ENCODE measurements around the gene DNM3.

Gene DNM3

DNA sequence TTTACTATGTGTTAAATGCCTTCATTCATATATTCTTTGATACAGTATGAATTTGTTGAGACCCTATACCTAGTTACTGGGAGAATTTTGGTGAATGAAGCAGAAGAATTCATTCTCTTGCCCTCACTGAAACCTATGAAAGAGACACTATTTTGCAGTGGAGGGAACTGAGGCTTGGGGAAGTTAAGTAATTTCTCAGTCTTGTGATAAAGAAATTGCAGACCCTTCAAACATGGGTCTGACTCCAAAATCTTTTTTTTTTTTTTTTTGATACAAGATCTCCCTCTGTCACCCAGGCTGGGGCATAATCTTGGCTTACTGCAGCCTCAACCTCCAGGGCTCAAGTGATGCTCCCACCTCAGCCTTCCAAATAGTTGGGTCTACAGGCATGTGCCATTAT, 132.1 kb downstream of the DNM3 start:
- DNase-seq (ENCODE audit: low read depth), result no peak

GRCh38 chr1:171981303-171981702, 140.0 kb downstream of the DNM3 start:
- DNase-seq (ENCODE audit: low read depth), result no peak

DNA sequence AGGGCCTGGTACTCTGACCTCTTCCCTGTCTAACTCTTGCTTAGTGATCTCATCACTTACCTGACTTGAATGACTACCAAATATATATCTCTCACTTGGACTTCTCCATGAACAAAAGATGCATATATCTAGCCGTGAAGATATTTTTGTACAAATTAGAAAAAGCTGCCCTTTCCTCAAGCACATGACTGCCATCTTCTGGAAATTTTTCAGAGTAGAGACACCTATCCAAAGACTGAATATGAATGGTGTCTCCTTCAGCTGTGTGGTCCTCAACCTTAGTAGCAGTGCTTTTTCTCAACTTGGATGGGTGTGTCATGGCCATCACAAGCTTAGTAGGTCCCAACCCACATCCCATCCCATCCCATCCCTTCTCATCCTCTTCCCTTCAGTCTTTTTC, 142.3 kb downstream of the DNM3 start:
- DNase-seq (ENCODE audit: low read depth), result no peak

DNA sequence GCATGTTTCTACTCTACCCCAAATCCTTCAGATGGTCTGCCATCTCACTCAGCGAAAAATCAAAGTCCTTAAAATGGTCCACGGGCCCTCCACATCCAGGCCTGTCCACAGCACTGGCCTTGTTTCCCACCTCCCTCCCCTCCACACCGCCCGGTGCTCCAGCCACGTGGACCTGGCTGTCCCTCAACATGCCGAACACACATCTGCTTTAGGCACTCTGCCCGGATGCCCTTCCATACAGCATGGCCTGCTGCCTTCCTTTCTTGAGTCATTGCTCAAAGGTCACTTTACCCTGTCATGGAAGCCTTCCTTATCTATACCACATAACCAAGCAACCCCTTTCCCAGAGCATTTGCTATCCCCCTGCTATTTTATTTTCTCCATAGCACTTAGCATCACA, 143.0 kb downstream of the DNM3 start:
- DNase-seq (ENCODE audit: low read depth), result no peak

GRCh38 chr1:171984850-171985485, 143.7 kb downstream of the DNM3 start:
- DNase-seq (ENCODE audit: low read depth), result no peak

- no peak for DNase-seq (ENCODE audit: low read depth)
Measured at GRCh38 chr1:171985639-171986038, 144.3 kb downstream of the DNM3 start.

GRCh38 chr1:171988243-171988885, 147.1 kb downstream of the DNM3 start:
- DNase-seq (ENCODE audit: low read depth), result no peak

GRCh38 chr1:171990371-171990770, 149.1 kb downstream of the DNM3 start:
- no peak for DNase-seq (ENCODE audit: low read depth)

DNA sequence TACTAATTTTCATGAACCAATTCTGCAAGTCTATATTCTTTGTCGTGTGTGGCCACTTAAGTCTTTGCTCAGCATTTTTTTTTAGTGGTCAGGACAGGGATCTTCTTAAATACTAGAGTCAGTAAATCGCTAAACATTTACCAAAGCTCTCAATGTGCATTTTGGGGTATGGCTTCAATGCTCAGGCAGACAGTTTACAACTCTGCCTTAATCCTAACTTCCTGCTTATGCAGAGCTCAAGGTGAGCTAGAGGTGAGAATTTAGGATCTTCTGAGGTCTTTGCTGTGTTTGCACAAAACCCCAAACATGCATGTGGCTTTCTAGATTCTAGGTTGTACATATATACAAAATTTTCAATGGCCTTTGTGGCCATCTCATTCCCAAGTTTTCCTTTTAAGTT, 153.0 kb downstream of the DNM3 start:
- no peak for DNase-seq (ENCODE audit: low read depth)

DNA sequence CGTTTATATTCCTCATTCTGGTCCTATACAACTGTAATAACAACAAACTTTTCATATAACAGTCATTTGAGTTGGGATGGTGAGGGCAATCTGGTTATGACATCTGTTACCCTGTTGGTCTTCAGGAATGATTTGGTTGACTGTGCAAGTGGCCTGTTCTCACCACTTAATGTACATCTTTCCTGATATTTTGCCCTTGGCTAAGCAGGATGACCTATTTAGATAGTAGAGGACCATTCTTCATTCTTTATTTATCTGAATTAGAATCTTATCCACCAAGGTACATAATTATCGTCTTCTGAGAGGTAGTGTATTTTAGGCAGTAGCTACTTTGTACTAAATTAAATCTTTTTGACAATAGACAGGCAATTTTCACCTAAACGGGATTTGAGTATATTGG, 154.3 kb downstream of the DNM3 start:
- no peak for DNase-seq (ENCODE audit: low read depth)

DNA sequence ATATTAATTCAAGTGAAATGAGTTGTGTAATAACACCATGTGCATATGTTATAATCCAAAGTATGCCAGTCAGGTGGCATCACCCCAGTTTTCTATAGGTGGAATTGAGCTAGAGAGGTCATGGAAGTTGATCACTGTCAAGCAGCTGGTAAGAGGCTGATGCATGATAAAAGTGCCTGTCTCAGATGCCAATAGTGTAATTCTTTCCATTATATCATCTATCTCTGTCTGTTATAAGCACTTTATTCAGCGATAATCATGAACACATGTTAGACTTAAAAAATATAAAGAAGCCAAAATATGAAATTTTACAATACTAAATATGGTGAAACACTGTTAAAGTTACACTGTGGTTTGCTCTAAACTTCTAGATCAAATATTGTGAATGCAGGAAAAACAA, 156.6 kb downstream of the DNM3 start:
- DNase-seq (ENCODE audit: low read depth), result no peak

- no peak for DNase-seq (ENCODE audit: low read depth)
Measured at GRCh38 chr1:171998711-171999110, 157.4 kb downstream of the DNM3 start.

DNA sequence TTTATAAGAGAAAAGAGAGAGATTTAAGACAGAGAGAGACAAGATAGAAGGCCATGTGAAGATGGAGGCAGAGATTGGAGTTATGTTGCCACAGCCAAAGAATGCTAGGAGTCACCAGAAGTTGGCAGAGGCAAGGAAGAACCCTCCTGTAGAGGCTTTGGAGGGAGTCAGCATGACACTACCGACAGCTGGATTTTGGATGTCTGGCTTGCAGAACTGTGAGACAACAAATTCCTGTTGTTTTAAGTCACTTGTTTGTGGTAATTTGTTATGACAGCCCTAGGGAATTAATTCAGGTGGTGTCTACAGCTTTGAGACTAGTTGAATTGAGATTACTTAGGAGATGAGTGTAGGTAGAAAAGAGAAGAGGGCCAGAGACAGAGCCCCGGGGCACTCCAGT, 158.5 kb downstream of the DNM3 start:
- DNase-seq (ENCODE audit: low read depth), result no peak

DNA sequence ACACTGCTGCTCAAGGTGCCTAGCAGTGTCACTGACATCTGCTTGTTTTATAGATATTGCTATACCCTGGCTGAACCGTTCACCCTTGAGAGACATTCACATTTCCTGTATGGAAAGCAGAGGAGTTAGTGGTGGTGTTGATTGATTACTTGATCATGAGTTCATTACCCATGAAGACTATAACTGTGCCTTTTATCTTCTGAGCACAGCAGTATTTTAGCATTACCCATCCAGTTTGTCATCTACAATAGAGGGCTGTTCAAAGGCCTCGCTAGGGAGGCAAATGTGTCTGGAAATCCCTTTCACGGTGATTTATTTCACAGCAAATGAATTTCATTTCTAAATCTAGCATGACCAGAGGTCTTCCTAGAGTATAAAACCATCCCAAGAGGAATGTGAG, 160.0 kb downstream of the DNM3 start:
- DNase-seq (ENCODE audit: low read depth), result no peak

GRCh38 chr1:172002725-172003345, 161.5 kb downstream of the DNM3 start:
- no peak for DNase-seq (ENCODE audit: low read depth)

- DNase-seq (ENCODE audit: low read depth), result no peak
Measured at GRCh38 chr1:172003766-172004530, 162.7 kb downstream of the DNM3 start.

DNA sequence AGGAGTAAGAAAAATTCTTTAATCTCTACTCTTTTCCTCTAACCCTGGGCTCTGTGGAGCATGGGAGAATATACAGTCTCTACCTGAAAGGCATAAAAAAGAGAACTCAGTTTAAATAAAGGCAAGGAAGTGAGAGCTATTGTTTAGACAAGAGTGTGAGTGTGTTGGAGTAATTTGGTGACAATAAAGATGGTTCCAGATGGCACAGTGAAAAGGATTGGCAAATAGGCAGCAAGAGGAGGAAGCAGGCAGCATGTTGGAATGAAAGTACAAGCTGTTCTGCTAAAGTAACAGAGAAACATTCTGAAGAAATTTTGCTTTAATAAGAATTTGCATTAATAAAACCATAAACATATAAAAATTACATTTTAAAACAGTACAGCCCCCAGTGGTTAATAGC, 163.4 kb downstream of the DNM3 start:
- DNase-seq (ENCODE audit: low read depth), result no peak

DNA sequence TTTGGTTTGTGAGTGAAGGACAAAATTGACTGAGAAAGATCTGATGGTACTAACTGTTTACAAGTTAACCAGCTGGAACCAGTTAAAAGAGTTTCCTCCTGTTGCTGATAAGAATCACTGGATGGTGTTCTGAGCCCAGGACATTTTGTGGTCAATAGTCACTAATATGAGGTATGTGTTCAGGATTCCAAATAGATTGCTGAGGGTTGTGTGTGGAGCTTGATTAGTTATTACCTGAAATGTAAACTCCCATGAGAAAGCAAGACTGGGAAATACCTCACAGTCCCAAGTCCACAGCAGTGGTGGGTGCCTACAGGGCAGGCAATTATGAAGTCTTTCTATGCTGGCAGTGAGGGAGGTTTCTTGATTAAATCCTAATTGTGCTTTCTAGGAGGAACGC, 164.6 kb downstream of the DNM3 start:
- no peak for DNase-seq (ENCODE audit: low read depth)

GRCh38 chr1:172006660-172007059, 165.4 kb downstream of the DNM3 start:
- no peak for DNase-seq (ENCODE audit: low read depth)

- no peak for DNase-seq (ENCODE audit: low read depth)
Measured at GRCh38 chr1:172018727-172019311, 177.5 kb downstream of the DNM3 start.

DNA sequence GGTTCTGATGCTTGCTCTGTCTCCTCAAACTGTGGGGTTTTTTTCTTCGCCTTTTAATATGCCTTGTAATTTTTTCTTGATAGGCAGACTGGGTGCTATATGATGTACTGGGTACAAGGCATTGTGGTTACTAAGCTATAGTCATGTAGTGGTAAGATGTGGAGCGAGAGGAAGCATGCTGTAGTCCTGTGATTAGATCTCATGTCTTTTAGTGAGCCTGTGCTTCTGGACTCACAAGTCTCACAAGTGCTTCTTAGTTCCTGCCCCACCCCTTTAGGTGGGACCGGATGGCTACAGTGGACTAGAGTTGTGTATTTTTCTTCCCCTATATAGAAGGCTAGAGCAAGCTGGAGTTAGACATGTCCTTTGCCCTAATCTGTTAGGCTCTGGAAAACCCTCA, 178.7 kb downstream of the DNM3 start:
- no peak for DNase-seq (ENCODE audit: low read depth)

GRCh38 chr1:172024516-172024915, 183.2 kb downstream of the DNM3 start:
- DNase-seq (ENCODE audit: low read depth), result no peak

Measured in activated T-helper 9 cell treated with anti-CD3 and anti-CD28 coated beads, Interleukin-2, amount 50 U/mL, for 16 hours (primary cell).